ENCODE measurements around the gene OR2V2.
"Not testable (repeated sequence)": the region's sequence is repeated elsewhere in the genome, so short reads cannot be mapped to it uniquely, and the experiment has no call there.

Gene OR2V2

DNA sequence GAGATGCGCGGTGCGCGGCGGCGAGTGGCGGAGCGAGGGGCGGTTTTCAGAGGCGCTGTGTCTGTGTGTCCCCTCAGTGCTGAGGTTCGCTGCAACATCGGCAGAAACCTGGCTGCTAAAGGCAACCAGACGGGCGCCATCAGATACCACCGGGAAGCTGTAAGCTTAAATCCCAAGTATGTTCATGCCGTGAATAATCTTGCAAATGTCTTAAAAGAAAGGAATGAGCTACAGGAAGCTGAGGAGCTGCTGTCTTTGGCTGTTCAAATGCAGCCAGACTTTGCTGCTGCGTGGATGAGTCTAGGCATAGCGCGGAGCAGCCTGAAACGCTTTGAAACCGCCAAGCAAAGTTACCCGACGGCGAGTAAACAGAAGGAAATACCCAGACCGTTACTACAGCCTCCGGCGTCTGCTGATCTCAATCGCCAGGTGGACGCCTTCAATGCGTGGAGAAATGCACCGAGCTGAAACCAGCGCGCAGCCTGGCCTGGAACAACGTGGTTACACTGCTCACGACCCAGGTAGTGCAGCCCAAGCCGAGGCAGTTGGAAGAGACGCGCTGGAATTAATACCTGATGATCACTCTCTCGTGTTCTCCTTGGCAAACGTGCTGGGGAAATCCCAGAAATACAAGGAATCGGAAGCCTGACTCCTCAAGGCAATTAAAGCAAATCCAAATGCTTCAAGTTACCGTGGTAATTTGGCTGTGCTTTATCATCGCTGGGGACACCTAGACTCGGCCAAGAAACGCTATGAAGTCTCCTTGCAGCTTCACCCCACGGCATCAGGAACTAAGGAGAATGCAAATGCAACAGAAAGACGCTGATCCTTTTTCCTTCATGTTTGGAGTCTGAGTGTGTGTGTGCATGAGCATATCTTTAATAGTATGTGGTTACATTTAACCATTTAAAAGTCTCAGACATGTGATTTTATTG, 32.3 kb upstream of the OR2V2 start:
- DNase-seq, result peak; percentile 83

- DNase-seq, result no peak
These were observed 29.0 kb upstream of the OR2V2 start for GRCh38 chr5:181118369-181118768.

- DNase-seq, result peak; percentile 40
These were observed 28.3 kb upstream of the OR2V2 start for GRCh38 chr5:181119105-181119504.

GRCh38 chr5:181120306-181120705, 27.1 kb upstream of the OR2V2 start:
- no peak for DNase-seq

GRCh38 chr5:181120761-181121160, 26.6 kb upstream of the OR2V2 start:
- DNase-seq, result no peak

- DNase-seq, result peak; percentile 48
These were observed 25.5 kb upstream of the OR2V2 start for GRCh38 chr5:181121675-181122561.

DNA sequence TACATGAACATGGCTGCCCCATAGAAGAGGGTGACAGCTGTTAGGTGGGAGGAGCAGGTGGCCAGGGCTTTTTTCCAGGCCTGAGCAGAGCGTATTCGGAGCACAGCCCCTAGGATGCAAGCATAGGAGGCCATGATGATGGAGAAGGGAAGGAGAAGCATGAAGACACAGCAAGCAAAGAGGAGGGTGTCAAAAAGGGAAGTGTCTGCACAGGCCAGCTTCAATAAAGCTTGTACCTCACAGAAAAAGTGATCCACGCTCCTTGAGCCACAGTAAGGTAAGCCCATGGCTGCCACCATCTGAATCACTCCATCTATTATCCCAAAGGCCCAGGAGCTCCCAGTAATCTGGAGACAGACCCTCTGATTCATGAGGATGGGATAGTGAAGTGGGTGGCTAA, 22.9 kb upstream of the OR2V2 start:
- DNase-seq, result no peak

DNA sequence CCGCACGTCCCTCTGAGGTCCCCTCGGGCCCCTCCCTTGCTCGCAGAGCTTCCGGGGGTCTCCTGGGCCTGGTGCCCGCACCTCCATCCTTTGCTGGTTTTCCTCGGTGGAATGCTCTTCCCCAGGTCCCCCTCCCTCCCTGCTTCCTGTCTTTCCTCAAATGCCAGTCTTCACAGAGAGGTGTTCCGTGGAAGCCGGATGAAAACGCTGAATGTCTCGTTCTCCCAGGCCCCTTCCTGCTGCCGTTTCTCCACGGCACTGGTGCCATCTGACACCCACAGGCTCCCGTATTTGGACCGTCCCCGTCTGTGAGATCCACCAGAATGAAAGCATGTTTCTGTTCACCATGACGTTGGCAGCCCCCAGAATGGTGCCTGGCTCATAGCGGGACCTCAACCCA, 20.5 kb upstream of the OR2V2 start:
- DNase-seq, result peak; percentile 35

DNA sequence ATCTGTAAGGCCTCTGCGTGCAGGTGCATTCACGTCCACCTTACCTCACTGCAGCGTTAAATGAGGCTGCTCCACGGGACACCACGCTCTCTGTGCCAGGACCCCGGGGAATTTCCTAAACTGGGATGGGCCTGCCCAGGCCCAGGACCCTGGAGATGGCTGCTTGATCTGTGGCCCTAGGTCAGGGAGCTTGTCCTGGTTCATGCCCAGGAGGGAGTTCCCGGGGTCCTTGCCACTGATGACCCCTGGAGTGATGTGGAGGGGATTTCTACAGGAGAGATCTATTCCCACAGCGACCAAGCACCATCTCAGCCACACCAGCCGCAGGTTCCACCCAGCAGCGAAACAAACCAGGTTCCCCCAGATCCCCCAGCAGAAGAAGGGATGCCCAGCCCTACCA, 19.9 kb upstream of the OR2V2 start:
- peak; percentile 22 for DNase-seq

- no peak for DNase-seq
These were observed 19.3 kb upstream of the OR2V2 start for GRCh38 chr5:181127907-181128626.

GRCh38 chr5:181129601-181130000, 17.8 kb upstream of the OR2V2 start:
- DNase-seq, result no peak

GRCh38 chr5:181130081-181130480, 17.3 kb upstream of the OR2V2 start:
- DNase-seq, result not testable (repeated sequence)

GRCh38 chr5:181130832-181131496, 16.4 kb upstream of the OR2V2 start, which contains the start of gene OR2V1:
TSS of gene OR2V1 (minus strand) at chr5:181131169. CDS start at chr5:181125304, 5,865 bp downstream.
- no peak for DNase-seq

DNA sequence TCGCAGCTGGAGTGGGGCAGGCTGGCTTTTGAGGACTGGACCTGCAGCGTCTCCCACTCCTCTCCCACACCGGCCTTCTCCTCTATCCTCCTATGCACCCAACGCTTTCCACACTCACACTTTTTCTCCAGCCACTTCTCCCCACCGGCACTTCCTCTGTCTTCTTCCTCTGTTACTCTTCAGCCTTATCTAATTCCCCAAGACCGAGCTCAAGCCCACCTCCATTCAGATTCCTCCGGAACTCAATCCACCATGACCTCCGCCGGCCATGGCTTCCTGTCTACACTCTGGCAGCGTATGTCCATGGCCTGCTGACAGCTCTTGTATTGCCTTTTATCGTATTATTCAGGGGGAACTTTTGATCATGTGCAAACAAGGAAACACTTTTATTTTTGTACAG, 15.9 kb upstream of the OR2V2 start:
- DNase-seq, result no peak

- DNase-seq, result no peak
These were observed 14.3 kb upstream of the OR2V2 start for GRCh38 chr5:181133083-181133482.

- no peak for DNase-seq
These were observed 13.7 kb upstream of the OR2V2 start for GRCh38 chr5:181133610-181134231.

DNA sequence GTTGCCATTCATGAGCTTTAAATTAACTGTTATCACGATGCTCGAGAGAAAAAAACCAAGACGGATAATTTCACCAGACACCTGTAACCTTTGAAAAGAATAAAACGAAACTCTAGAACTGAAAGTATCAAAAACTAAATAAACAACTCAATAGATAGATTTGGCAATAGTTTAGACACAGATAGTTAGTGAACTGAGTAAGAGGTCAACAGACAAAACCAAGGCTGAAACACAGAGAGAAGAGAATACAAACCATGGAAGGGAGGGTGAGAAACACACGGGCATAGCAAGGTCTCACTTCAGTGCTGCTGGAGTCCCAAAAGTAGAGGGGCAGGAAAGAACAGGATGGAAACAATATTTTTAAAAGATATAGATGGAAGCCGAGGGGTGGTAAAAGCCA, 13.1 kb upstream of the OR2V2 start:
- no peak for DNase-seq

- no peak for DNase-seq
These were observed 10.9 kb upstream of the OR2V2 start for GRCh38 chr5:181136361-181136955.

DNA sequence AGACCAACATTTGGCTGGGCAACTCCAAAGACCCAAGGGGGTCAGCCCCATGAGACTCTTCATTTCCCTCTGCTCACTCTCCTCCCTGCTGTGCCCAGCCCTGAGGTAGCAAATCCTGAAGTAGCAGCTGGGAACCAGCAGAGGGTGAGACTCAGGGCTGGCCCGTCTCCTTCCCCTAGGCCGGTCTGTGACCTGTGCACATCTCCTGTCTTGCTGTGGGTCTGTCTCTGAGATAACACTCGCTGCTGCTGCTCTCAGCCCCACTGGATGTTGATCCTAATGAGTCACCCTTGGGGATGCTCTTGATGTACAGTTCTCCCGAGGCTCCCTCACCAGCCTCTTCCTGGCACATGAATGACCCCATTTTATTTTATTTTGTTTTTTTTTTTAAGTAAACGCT, 9.1 kb upstream of the OR2V2 start:
- no peak for DNase-seq

- no peak for DNase-seq
These were observed 6.6 kb upstream of the OR2V2 start for GRCh38 chr5:181140766-181141165.

GRCh38 chr5:181142054-181142453, 5.3 kb upstream of the OR2V2 start:
- no peak for DNase-seq

GRCh38 chr5:181145133-181145532, 2.3 kb upstream of the OR2V2 start:
- DNase-seq, result no peak

Data from islet precursor cell (in vitro differentiated cells).